HepG2 (cell line): ENCODE measurements around the gene HOXB2. TPM values are rescaled to one million over a fixed set of nuclear protein-coding genes. Genes with fewer than 3 reads are reported as not detected.

Experiments
- ATAC-seq: fragments of 200-7000 bp; cut with Tn5 transposase; 3 replicates; pipeline ENCODE4 v1.9.1; 2020; ENCODE audit warnings: mild to moderate bottlenecking, moderate library complexity
- BruUV-seq: library from RNA; stranded (reverse); fragments of 400-500 nt; replicated peaks from 2 replicates; lab custom pipeline; 2021; lab: Mats Ljungman, UMichigan
- CTCF ChIA-PET: fragments of 300-600 bp; formaldehyde crosslinking; extraction: SDS; loops from one replicate; lab custom pipeline; 2021; ENCODE audit warnings: low total read pairs, inconsistent platforms, low intra/inter-chr PET ratio; lab: Yijun Ruan, JAX
- POLR2A ChIA-PET: fragments of 350-600 bp; sonication (Branson Sonifier 250); formaldehyde crosslinking; loops from one replicate; lab custom pipeline; 2020; ENCODE audit warnings: antibody characterized with exemption, inconsistent platforms; lab: Yijun Ruan, JAX
- DNase-seq: peaks from one replicate; pipeline ENCODE4 v3.0.0-alpha.2; 2015; ENCODE audit warnings: low spot score
- FAIRE-seq: peaks from 3 replicates; lab custom pipeline; 2011; peaks lifted over from hg19 to GRCh38; lab: Jason Lieb, UNC
- H2AFZ ChIP-seq: one replicate; pipeline ENCODE4 v1.6.1; 2011; ENCODE audit warnings: low read length, inconsistent platforms
- H3K27ac ChIP-seq: fragments of 300-600 bp; 3 replicates; pipeline ENCODE4 v1.8.0; 2011; ENCODE audit warnings: mixed run types, mild to moderate bottlenecking, mixed read lengths, low read length, inconsistent platforms; ENCODE audit not compliant: insufficient read depth; ENCODE audit errors: extremely low read length
- H3K27me3 ChIP-seq, 2 experiments: fragments of 200-600 bp in 1 of 2; 2 replicates in 1 of 2; 3 replicates in 1 of 2; pipeline versions ENCODE4 v1.6.0 to v1.8.0; 2011; ENCODE audit warnings: low read length in 2 of 2, mild to moderate bottlenecking in 2 of 2, moderate library complexity in 2 of 2, inconsistent platforms in 1 of 2; ENCODE audit not compliant: insufficient read depth in 2 of 2, control insufficient read depth in 1 of 2
- H3K36me3 ChIP-seq, 2 experiments: fragments of 200-600 bp in 1 of 2; replicated peaks in 1 of 2; 2 replicates in 1 of 2; 3 replicates in 1 of 2; pipeline versions ENCODE4 v1.5.1 to v1.8.0; 2011; ENCODE audit warnings: low read length in 2 of 2, inconsistent platforms in 1 of 2; ENCODE audit not compliant: insufficient read depth in 2 of 2, control insufficient read depth in 1 of 2
- H3K4me1 ChIP-seq: 2 replicates; pipeline ENCODE4 v1.5.1; 2012; ENCODE audit warnings: low read length, inconsistent platforms; ENCODE audit not compliant: insufficient read depth
- H3K4me2 ChIP-seq: 2 replicates; pipeline ENCODE4 v1.6.0; 2011; ENCODE audit warnings: low read depth, low read length, inconsistent platforms
- H3K4me3 ChIP-seq, 3 experiments: fragments of 200-600 bp in 1 of 3; sonication (generic), shearing (Covaris generic) in 1 of 3; replicated peaks in 1 of 3; 2 replicates each; pipeline ENCODE4 v1.5.1; 2011 to 2016; ENCODE audit warnings: low read length in 3 of 3, inconsistent platforms in 2 of 3, low read depth in 2 of 3, mild to moderate bottlenecking in 2 of 3, control low read depth in 1 of 3, mixed read lengths in 1 of 3; ENCODE audit not compliant: insufficient read depth in 1 of 3
- H3K79me2 ChIP-seq: one replicate; pipeline ENCODE4 v1.6.1; 2011; ENCODE audit warnings: low read length, inconsistent platforms; ENCODE audit not compliant: insufficient read depth
- H3K9ac ChIP-seq: 2 replicates; pipeline ENCODE4 v1.6.0; 2011; ENCODE audit warnings: mild to moderate bottlenecking, low read depth, low read length, inconsistent platforms; ENCODE audit not compliant: insufficient read depth
- H3K9me3 ChIP-seq: 2 replicates; pipeline ENCODE4 v1.5.1; 2012; ENCODE audit warnings: mild to moderate bottlenecking, low read length
- H4K20me1 ChIP-seq: 2 replicates; pipeline ENCODE4 v1.6.0; 2011; ENCODE audit warnings: inconsistent platforms, mild to moderate bottlenecking, low read length, moderate library complexity; ENCODE audit not compliant: insufficient read depth
- ATF2 ChIP-seq: sonication (generic); formaldehyde crosslinking; IDR thresholded peaks from 2 replicates; pipeline ENCODE4 v1.4.0; 2020; ENCODE audit warnings: missing genetic modification reagents
- EZH2 ChIP-seq: conservative IDR thresholded peaks from 2 replicates; pipeline ENCODE4 v1.6.1; 2012; ENCODE audit warnings: mild to moderate bottlenecking, low read depth, low read length, moderate library complexity
- MBD4 ChIP-seq: IDR thresholded peaks from 2 replicates; pipeline ENCODE4 v1.6.1; 2012; ENCODE audit warnings: low read length, inconsistent platforms, borderline replicate concordance
- MED13 ChIP-seq: sonication (generic); formaldehyde crosslinking; IDR thresholded peaks from 2 replicates; pipeline ENCODE4 v1.5.0; 2020; ENCODE audit warnings: missing genetic modification reagents
- TMF1 ChIP-seq: sonication (generic); formaldehyde crosslinking; IDR thresholded peaks from 2 replicates; pipeline ENCODE4 v1.8.1; 2022; ENCODE audit warnings: low read depth, missing genetic modification reagents
- WGBS: methylation state at CpG from one replicate; pipeline ENCODE4 v1.1.6; 2017; ENCODE audit warnings: low lambda C conversion rate; 5-methylcytosine and 5-hydroxymethylcytosine counted together
- in situ Hi-C: cut with HindIII; loops from 2 replicates; pipeline ENCODE4 v1.10.0; 2017; ENCODE audit warnings: low pct_unique_long_range_greater_than_20kb; ENCODE audit not compliant: extremely low pct_ligation_motif_present
- intact Hi-C: fragments of 100-400 bp; cut with micrococcal nuclease; formaldehyde crosslinking; loops from one replicate; pipeline ENCODE4 v1.10.0; 2022; ENCODE audit not compliant: unreplicated experiment
- polyA plus RNA-seq, 8 experiments: library from polyadenylated mRNA; depleted of rRNA in 3 of 8; stranded (reverse) in 7 of 8; unstranded in 1 of 8; fragments of >200 nt; fragmentation: Illumina TruSeq in 4 of 8; extraction: Trizol in 4 of 8; gene quantifications; 2 replicates each; pipeline versions ENCODE4 v1.2.1 to v1.2.3, GENCODE V29; 2011 to 2016; ENCODE audit warnings: low read depth in 4 of 8, missing spikeins in 1 of 8, mixed read lengths in 1 of 8; ENCODE audit not compliant: insufficient read depth in 1 of 8
- total RNA-seq, 5 experiments: library from RNA; depleted of rRNA; stranded (reverse); fragments of >200 nt; fragmentation: Illumina TruSeq; extraction: Trizol; gene quantifications; 2 replicates each; pipeline ENCODE4 v1.2.3, GENCODE V29; 2016; ENCODE audit warnings: low read depth in 1 of 5

The HOXB2 gene
- total and polyA plus RNA-seq, 2 of the 13 experiments (the other 11 are each of a cell fraction or from before 2014, with no cell fraction given) = not detected

- no peak for TF ChIP-seq ATF2 (CRISPR knock-in tag)
- TF ChIP-seq MBD4 = no peak
- no peak for TF ChIP-seq MED13 (CRISPR knock-in tag)
These were observed 15.2 kb upstream of the HOXB2 start (continued) for GRCh38 chr17:48559840-48560817.

- DNase-seq = no peak
- Histone ChIP-seq H4K20me1 (no peaks in the 10 kb centered on the region; the same call in 1 of the 2 replicates), H3K27ac (no peak overlapping the region), H2AFZ (no peak overlapping the region), H3K9me3 (no peaks in the 10 kb centered on the region), H3K27me3 (peaks cover 34 to 94% of the 10 kb centered on the region in 2 experiments), H3K36me3 (no peaks in the 10 kb centered on the region)
- WGBS = 2% methylated on average over 16 of the region's 16 CpGs
- no TSS peak for BruUV-seq
- ChIA-PET CTCF (no interaction called here), POLR2A (no interaction called here)
- TF ChIP-seq EZH2 (0 out of 2 replicates have a peak, but pooled peaks have one; percentile 32), TMF1 (CRISPR knock-in tag) (no peak)
- TF ChIP-seq, all 625 proteins: peak for 1
- no peaks in the 10 kb centered on the region for H3K4me1 ChIP-seq
- no peak overlapping the region for H3K4me3 ChIP-seq
- intact Hi-C loops = no loop called here
- ATAC-seq (no peak), FAIRE-seq (no peak)
- H3K79me2 ChIP-seq = no peaks in the 10 kb centered on the region
- no peak overlapping the region for H3K9ac ChIP-seq
- no peak overlapping the region for H3K4me2 ChIP-seq
- in situ Hi-C loops = no loop called here
These were observed 14.4 kb upstream of the HOXB2 start for GRCh38 chr17:48559122-48559839.
